Glutamatergic neuron (in vitro differentiated cells): ENCODE measurements around the gene ATP1A2. TPM values are rescaled to one million over a fixed set of nuclear protein-coding genes. Genes with fewer than 3 reads are reported as not detected.

Experiments used
- DNase-seq: peaks from one replicate; pipeline ENCODE4 v3.0.0; 2022
- H3K27ac Mint-ChIP-seq: one replicate; pipeline ENCODE4 v1.8.0; 2020; ENCODE audit warnings: mild to moderate bottlenecking, mixed read lengths, inconsistent platforms; ENCODE audit not compliant: unreplicated experiment
- H3K27me3 Mint-ChIP-seq: one replicate; pipeline ENCODE4 v1.8.0; 2020; ENCODE audit warnings: mild to moderate bottlenecking, moderate library complexity, mixed read lengths, inconsistent platforms; ENCODE audit not compliant: unreplicated experiment
- H3K36me3 Mint-ChIP-seq: one replicate; pipeline ENCODE4 v1.8.0; 2020; ENCODE audit warnings: mild to moderate bottlenecking, mixed read lengths, inconsistent platforms; ENCODE audit not compliant: unreplicated experiment
- H3K4me1 Mint-ChIP-seq: one replicate; pipeline ENCODE4 v1.8.0; 2020; ENCODE audit warnings: mild to moderate bottlenecking, low read depth, mixed read lengths, inconsistent platforms; ENCODE audit not compliant: unreplicated experiment
- H3K4me3 Mint-ChIP-seq: one replicate; pipeline ENCODE4 v1.8.0; 2020; ENCODE audit warnings: mild to moderate bottlenecking, mixed read lengths, inconsistent platforms; ENCODE audit not compliant: unreplicated experiment
- H3K9me3 Mint-ChIP-seq: one replicate; pipeline ENCODE4 v1.8.0; 2020; ENCODE audit warnings: mild to moderate bottlenecking, moderate library complexity, mixed read lengths, inconsistent platforms; ENCODE audit not compliant: unreplicated experiment
- total RNA-seq: library from RNA; stranded (reverse); fragmentation: NEBNext Ultra II Directional; extraction: Animal tissue kit (Norgen Biotek cat#: 25700); gene quantifications from one replicate; pipeline ENCODE4 v1.2.1, GENCODE V29; 2021; ENCODE audit not compliant: unreplicated experiment
- TF ChIP-seq, protein P1 (sequence below): fragments of 200-600 bp; sonication (generic); IDR thresholded peaks from one replicate; pipeline ENCODE4 v1.5.0; 2021; ENCODE audit not compliant: partially characterized antibody, unreplicated experiment

ATP1A2 gene
- total RNA-seq, 1 donor from 2014 or later: not detected

DNA sequence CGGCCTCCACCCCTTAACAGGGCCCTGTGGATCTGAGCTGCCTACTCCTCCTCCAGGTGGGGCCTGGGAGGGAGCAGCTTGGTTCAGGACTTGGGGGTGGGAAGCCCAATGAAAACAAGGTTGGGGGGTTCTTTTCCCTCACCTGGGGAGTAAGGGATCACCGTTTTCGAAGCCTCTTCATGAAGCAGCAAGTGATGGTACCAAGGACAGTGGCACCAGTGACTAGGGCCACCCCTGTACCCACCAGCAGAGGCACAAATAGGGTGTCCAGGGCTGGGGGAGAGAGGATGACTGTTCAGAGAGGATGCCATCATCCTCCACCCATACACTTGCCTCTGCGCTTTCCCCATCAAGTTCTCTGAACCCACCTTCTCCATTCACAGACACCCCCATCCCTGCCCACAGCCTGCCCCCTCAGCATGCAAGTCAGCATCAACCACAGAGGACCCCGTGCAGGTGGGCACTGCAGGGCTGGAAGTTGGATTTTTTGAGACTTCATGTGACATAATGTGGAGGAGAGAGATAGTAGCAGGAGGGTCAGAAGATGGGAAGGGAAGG is 23.8 kb upstream of the ATP1A2 start:
- Mint-ChIP-seq H3K27ac (no peak overlapping the region), H3K36me3 (no peaks in the 10 kb centered on the region), H3K9me3 (peaks cover 9% of the 10 kb centered on the region), H3K4me1 (peaks cover 5% of the 10 kb centered on the region), H3K27me3 (peaks cover 5% of the 10 kb centered on the region), H3K4me3 (no peak overlapping the region)
- no peak for DNase-seq
- TF ChIP-seq, protein P1, sequence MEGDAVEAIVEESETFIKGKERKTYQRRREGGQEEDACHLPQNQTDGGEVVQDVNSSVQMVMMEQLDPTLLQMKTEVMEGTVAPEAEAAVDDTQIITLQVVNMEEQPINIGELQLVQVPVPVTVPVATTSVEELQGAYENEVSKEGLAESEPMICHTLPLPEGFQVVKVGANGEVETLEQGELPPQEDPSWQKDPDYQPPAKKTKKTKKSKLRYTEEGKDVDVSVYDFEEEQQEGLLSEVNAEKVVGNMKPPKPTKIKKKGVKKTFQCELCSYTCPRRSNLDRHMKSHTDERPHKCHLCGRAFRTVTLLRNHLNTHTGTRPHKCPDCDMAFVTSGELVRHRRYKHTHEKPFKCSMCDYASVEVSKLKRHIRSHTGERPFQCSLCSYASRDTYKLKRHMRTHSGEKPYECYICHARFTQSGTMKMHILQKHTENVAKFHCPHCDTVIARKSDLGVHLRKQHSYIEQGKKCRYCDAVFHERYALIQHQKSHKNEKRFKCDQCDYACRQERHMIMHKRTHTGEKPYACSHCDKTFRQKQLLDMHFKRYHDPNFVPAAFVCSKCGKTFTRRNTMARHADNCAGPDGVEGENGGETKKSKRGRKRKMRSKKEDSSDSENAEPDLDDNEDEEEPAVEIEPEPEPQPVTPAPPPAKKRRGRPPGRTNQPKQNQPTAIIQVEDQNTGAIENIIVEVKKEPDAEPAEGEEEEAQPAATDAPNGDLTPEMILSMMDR: no peak

DNA sequence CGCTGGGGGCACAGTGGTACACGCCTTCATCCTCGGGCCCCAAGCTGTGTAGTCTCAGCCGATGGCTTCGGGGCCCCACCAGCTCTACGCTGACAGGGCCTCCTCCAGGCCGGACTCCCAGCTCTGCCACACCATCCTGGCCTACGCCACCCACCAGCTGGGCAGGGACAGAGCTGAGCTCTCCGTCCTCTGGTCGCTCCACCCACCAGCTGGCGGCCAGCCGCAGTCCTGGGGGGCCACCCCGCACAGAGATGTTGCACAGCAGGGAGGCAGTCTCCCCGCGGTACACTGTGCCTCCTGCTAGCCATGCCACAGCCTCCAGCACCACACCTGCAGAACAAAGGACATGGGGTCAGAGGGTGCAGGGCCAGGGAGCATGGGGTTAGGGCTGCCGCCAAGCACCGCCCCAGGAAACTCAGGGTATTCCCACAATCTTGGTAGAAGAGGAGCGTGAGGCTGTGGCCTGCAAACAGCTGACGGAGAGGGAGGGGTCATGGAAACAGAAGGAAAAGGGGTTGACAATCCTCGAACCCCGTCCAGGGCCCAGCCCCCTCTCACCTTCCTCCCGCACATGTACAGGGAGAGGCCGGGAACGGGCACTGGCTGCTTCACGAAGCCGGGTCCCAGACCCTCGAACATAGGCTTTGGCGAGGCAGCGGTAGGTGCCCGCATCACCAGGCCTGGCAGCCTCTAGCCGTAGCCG is 23.0 kb upstream of the ATP1A2 start:
- TF ChIP-seq, protein P1: no peak
- Mint-ChIP-seq H3K9me3 (peaks cover 11% of the 10 kb centered on the region), H3K36me3 (no peaks in the 10 kb centered on the region), H3K4me3 (no peak overlapping the region), H3K27me3 (peaks cover 9% of the 10 kb centered on the region), H3K27ac (no peak overlapping the region), H3K4me1 (peaks cover 11% of the 10 kb centered on the region)
- DNase-seq: no peak

DNA sequence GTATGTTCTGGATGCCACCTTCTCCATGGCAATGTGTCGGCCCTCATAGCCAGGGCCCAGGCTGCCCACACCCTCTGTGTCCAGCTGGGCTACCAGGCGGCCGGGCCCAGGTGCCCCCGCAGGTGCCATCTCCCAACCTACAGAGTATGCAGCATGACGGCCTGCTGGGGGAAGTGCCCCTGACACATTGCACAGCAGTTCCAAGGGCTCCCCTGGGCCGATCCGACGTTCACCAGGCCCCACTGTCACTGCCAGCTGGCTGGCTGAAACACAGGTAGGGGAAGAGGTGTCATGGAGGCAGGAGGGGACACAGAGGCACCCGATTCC is 22.5 kb upstream of the ATP1A2 start:
- Mint-ChIP-seq H3K36me3 (no peaks in the 10 kb centered on the region), H3K4me3 (no peak overlapping the region), H3K4me1 (peaks cover 15% of the 10 kb centered on the region), H3K27me3 (peaks cover 11% of the 10 kb centered on the region), H3K9me3 (peaks cover 12% of the 10 kb centered on the region), H3K27ac (no peak overlapping the region)
- TF ChIP-seq, protein P1: no peak
- DNase-seq: no peak

DNA sequence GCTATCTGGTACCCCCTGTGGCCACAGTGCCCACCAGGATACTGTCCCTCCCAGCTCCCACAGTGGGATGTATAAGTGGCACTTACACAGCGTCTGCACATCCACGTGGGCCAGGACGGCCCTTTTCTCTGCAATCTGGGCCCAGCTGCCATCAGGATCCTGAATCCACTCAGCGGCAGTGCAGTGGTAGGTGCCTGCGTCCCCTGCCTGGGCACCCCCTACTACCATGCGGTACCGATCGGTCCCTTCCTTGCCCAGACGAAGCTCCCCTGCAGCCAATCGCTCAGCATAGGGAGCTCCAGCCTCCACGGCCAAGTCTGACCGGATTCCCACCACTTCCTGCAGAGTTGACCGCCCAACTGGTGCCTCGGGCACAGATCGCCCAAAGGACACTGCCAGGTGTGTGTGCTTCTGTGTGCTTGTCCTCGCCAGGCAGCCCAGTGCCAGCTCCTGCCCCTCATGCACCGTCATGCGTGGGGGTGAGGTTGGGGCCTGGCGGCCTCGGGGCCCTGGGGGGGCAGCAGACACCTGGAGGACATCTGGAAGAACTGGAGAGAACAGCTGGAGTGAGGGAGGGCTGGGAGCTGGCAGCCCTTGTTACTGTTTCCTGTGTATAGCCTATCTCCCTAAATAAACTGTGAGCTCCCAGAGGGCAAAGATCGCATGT is 21.8 kb upstream of the ATP1A2 start:
- peaks cover 11% of the 10 kb centered on the region for H3K27me3 Mint-ChIP-seq
- DNase-seq: no peak
- peaks cover 11% of the 10 kb centered on the region for H3K9me3 Mint-ChIP-seq
- no peaks in the 10 kb centered on the region for H3K36me3 Mint-ChIP-seq
- H3K4me3 Mint-ChIP-seq: no peak overlapping the region
- TF ChIP-seq, protein P1: no peak
- no peak overlapping the region for H3K27ac Mint-ChIP-seq
- H3K4me1 Mint-ChIP-seq: peaks cover 15% of the 10 kb centered on the region

DNA sequence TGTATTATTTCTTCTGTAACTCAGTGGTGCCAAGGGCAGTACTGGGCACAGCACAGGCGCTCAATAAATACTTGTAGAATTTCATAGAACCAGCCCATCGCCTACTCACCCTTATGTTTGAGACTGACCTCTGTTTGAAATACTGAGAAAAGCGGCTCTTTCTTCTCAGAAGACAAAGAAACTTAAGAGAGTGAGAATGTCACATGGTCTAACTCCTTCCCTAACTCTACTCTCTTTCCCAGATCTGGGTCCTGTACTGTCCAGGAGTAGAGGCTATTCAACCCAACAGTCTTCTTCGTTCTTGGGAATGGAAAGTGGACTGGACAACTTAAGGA is 21.3 kb upstream of the ATP1A2 start:
- Mint-ChIP-seq H3K27ac (no peak overlapping the region), H3K9me3 (peaks cover 11% of the 10 kb centered on the region), H3K4me3 (no peak overlapping the region), H3K4me1 (peaks cover 15% of the 10 kb centered on the region), H3K36me3 (no peaks in the 10 kb centered on the region), H3K27me3 (peaks cover 11% of the 10 kb centered on the region)
- TF ChIP-seq, protein P1: no peak
- DNase-seq: no peak
